VCaP (cell line): ENCODE data around the gene CXorf58.
"Not testable (repeated sequence)": the region's sequence is repeated elsewhere in the genome, so short reads cannot be mapped to it uniquely, and the experiment has no call there.

ENCODE experiments used
- H3K27ac ChIP-seq: fragments of 450-650 bp; 2 replicates; pipeline ENCODE4 v1.5.1; 2017
- TF ChIP-seq, protein P1 (sequence below): fragments of 450-650 bp; conservative IDR thresholded peaks from 2 replicates; pipeline ENCODE4 v1.5.1; 2017; ENCODE audit warnings: mild to moderate bottlenecking, moderate library complexity

CXorf58 gene, protein sequence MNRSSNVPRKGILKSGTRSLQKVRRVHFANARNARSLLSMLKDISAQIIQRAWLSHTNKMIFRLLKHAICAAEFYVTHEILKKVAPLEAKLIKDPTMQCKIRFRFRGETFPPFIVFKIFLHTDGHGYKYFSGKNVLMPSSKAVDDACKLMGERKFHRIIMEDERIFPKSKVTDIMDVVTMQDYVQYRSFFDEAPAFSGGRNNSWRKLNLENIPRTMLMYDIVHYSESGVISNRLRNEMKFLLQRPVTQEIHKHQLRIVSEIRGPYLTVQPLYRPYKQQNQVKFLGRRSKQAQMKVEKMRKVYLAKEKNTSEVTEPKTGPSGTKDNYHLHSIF

DNA sequence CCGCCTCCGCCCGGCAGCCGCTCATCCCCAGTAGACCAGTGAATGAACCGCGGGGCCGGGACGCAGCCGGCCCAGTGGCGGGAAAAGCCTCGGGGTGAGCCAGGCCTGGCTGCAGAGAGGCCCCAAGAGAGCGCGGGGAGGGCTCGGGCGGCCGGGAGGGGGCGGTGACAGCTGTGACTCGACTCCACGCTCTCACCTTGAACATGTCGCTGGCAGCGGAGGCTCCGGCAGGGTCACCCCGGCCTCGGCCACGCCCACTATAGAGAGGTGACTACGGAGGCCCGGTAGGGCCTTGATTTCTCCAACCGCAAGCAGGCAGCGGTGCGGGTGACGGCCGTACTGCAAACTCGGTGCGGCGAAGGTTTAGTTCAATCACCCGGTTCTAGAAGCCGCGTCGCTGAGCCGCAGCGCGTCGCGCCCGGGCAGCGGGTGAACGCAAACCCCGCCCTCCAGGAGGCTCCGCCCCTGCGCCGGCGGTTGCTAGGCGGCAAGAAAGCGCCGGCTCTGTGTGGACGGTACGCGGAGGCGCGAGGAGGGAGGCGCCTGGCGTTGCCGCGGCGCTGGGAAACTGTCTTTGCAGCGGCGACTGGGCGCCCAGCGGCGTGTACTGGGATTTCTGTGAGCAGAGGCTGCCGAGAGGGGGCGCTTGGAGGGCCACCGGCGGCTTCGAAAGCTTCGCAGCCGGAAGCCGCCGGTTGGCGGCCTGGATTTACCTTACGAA, at the start of gene CXorf58, which contains the start of gene APOO:
TSS of gene CXorf58 (plus strand) at position 509 of the 721 bp plus-strand sequence. CDS start 2,297 bp downstream, outside the sequence.
TSS of gene APOO (minus strand) at position 441 of the 721 bp plus-strand sequence. CDS start at position 205, 236 bp downstream.
- peak within 1 kb of the TSS; percentile 86 for H3K27ac ChIP-seq

DNA sequence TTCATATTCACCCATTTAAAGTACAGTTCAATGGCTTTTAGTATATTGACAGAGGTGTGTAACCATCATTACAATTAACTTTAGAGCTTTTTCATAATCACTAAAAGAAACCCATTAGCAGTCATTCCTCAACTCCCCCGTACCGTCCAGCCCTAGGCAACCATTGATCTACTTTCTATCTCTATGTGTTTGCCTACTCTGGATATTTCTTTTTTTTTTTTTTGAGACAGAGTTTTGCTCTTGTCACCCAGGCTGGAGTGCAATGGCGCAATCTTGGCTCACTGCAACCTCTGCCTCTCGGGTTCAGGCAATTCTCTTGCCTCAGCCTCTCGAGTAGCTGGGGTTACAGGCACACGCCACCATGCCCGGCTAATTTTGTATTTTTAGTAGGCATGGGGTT, 48.6 kb upstream of the CXorf58 start:
- H3K27ac ChIP-seq, result not testable (repeated sequence)

More for the DNA sequence above, at the start of gene CXorf58, which contains the start of gene APOO:
- TF ChIP-seq, protein P1, sequence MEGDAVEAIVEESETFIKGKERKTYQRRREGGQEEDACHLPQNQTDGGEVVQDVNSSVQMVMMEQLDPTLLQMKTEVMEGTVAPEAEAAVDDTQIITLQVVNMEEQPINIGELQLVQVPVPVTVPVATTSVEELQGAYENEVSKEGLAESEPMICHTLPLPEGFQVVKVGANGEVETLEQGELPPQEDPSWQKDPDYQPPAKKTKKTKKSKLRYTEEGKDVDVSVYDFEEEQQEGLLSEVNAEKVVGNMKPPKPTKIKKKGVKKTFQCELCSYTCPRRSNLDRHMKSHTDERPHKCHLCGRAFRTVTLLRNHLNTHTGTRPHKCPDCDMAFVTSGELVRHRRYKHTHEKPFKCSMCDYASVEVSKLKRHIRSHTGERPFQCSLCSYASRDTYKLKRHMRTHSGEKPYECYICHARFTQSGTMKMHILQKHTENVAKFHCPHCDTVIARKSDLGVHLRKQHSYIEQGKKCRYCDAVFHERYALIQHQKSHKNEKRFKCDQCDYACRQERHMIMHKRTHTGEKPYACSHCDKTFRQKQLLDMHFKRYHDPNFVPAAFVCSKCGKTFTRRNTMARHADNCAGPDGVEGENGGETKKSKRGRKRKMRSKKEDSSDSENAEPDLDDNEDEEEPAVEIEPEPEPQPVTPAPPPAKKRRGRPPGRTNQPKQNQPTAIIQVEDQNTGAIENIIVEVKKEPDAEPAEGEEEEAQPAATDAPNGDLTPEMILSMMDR, result peak; percentile 82

DNA sequence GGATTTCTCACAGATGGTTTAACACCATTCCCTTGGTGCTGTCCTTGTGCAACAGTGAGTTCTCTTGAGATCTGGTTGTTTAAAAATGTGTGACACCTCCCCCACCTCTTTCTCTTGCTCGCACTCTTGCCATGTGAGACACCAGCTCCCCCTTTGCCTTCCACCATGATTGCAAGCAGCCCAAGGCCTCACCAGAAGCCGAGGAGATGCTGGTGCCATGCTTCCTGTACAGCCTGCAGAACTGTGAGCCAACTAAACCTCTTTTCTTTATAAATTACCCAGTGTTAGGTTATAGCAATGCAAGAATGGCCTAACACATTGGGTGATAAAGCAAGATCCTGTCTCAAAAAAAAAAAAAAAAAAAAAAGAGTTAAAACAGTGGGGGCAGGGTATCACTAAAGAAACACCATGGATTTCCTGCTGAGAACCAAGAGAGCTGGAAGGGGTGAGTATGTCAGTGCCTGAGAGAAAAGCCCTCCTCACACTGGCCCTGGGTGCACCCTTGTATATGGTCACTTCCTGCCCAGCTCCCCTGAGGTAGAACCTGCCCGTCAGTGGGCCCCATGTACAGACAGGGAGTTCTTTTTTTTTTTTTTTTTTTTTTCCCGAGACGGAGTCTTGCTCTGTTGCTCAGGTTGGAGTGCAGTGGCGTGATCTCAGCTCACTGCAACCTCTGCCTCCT, 46.5 kb upstream of the CXorf58 start:
- TF ChIP-seq, protein P1, result no peak
- no peak overlapping the region for H3K27ac ChIP-seq

DNA sequence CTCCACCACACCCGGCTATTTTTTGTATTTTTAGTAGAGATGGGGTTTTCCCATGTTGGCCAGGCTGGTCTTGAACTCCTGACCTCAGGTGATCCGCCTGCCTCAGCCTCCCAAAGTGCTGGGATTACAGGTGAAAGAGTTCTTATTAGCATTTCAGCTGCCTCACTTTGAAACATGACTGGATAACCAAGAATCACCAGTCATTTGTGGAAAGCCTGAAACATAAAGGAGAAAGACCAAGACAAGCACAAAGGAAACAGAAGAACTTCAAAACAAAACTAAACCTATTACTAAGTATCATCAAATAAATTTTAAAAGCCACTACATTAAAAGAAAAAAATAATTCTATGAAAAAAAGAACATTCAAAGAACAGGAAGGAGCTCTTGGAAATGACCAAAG, 45.9 kb upstream of the CXorf58 start:
- not testable (repeated sequence) for H3K27ac ChIP-seq

DNA sequence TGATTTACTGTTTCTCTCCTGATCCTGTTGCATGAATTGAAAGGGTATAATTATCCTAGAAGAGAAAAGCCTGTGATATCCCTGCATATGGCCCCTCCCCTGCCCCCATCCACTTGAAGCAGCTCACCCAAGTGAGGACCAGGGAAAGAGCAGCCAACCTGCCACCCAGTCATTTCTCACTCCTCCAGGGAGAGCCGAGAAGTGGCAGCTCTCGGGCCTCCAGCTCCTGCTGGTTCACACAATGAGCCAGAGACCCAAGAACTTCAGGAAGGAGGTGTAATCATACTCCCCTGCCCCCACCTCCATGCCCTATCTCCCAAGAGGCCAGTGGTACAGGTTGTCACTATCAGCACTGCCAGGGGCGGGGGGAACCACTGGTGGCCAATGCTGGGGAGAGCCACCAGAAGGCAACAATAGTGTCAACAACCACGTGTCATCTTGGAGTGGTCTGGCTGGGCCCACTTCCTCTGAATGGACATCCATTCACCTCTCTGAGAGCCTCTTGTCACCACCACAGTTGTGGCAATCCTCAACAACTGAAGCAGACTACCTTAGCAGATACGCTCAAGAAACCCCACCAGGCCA, 43.0 kb upstream of the CXorf58 start:
- TF ChIP-seq, protein P1, result no peak
- no peak overlapping the region for H3K27ac ChIP-seq

DNA sequence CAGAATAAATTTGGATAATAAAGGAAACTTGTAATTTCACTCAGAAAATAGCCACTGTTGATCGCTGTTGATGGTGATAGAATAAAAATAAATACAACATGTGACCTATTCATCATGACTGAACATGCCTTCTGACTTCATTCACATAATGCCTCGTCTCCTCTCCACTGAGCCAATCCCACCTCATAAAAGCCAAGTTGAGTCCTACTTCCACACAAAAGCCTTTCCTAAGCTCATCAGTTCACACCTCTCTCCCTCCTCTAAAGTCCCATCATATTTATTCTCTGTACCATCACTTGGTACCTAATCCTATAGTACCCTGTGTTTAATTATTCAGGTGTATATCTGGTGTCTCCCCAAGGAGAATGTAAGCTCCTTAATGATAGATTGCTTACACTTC, 37.8 kb upstream of the CXorf58 start:
- TF ChIP-seq, protein P1, result no peak
- no peak overlapping the region for H3K27ac ChIP-seq

DNA sequence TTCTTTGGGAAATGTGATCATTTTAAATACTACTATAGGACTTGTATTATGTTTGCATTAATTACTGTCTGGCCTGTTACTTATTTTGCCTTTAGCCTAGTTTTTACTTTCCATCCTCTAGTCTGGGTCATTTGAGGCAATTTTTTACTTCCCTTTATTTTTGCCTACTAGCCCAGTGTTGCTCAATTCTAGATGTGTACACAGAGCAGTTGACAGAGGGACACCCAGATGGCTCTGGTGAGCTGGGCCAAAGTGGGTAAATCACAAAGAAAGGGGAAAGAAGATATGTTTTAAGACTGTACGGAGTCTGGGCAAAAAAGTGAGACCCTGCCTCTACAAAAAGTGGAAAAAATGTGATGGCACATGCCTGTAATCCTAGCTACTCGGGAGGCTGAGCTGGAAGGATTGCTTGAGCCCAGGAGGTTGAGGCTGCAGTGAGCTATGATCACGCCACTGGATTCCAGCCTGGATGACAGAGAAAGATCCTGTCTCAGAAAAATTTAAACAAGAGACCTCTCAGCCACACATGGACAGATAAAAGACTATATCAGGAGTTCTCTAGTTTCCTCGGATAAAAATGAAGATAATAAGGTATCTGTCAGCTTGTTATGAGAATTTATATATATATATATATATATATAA, 35.8 kb upstream of the CXorf58 start:
- H3K27ac ChIP-seq, result no peak overlapping the region
- TF ChIP-seq, protein P1, result no peak
